ENCODE measurements around the gene GPAM. TPM values are rescaled to one million over a fixed set of nuclear protein-coding genes. Genes with fewer than 3 reads are reported as not detected.

Gene GPAM
- total and polyA plus RNA-seq, 2 of the 8 experiments (the other 6 are each of a cell fraction or from before 2014, with no cell fraction given): 5.5 to 15.5 TPM

DNA sequence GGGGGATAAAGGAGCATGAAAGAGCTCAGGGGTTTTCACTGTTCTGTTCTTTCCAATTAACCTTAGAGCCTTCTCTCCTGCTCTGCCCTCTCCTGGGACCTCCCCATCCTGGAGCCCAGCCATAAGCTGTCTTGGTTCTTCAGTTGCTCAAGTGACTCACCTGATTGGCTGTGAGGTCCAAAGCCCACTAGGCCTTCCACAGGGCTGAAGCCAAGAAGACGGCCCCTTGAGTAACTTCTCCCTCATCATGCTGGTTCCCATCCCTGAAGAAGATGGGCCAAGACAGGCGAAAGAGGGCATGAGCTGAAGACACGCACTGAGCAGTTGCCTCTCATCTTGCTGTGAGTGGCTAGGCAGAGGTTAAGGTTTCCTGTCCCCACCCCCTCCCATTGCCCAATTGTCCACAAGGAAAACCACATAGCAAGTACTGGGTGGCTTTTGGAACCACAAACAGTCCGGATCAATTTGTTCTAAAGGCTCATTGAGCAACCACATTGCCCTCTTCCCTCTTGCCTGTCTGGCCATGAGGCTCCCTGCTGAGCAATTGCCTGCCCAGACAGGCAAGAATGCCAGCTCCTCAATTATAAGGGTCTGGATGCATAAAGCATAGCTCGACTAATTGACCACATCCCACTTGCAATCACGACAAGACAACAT is 43.9 kb upstream of the GPAM start:
- Histone ChIP-seq H2BK20ac (ENCODE audit: low read length) (no peak overlapping the region), H3K4me2 (ENCODE audit: insufficient read depth in 1 of 2, low read depth in 2 of 2, low read length in 2 of 2) (no peak overlapping the region), H2BK12ac (ENCODE audit: low read depth, low read length) (no peak overlapping the region), H3K56ac (replicated peaks; ENCODE audit: insufficient read length, low read depth, low read length) (no peak overlapping the region), H3K4me3 (ENCODE audit: extremely low read depth in 1 of 4, insufficient read depth in 2 of 4, low read depth in 3 of 4, low read length in 4 of 4) (no peak overlapping the region), H4K5ac (ENCODE audit: insufficient read length, low read depth, low read length) (no peak overlapping the region), H3K36me3 (ENCODE audit: control insufficient read depth in 2 of 4, insufficient read depth in 4 of 4, low read length in 3 of 4) (no peaks in the 10 kb centered on the region; a peak in 1 of 8 replicates), H2AK5ac (ENCODE audit: low read depth, low read length) (no peak overlapping the region), H4K8ac (ENCODE audit: extremely low read depth, insufficient read depth, low read length) (no peak overlapping the region), H3K18ac (ENCODE audit: extremely low read depth, low read length) (no peak overlapping the region), H3K9ac (replicated peaks in 1 of 4; ENCODE audit: extremely low read depth in 1 of 4, low read depth in 3 of 4, low read length in 3 of 4) (no peak overlapping the region), H3K14ac (ENCODE audit: insufficient read length) (no peak overlapping the region), H2BK5ac (ENCODE audit: low read depth, low read length) (no peak overlapping the region), H3K9me3 (ENCODE audit: insufficient read depth in 2 of 2, low read depth in 1 of 2, low read length in 1 of 2) (peaks cover 4% of the 10 kb centered on the region in 2 experiments; a peak in 2 of 4 replicates), H4K91ac (replicated peaks; ENCODE audit: insufficient read length, low read length) (no peak overlapping the region), H3K27me3 (replicated peaks in 1 of 4; ENCODE audit: control insufficient read depth in 3 of 4, extremely low read depth in 1 of 4, insufficient read depth in 3 of 4, low read length in 3 of 4) (no peaks in the 10 kb centered on the region), H3K23me2 (ENCODE audit: low read depth, low read length) (no peaks in the 10 kb centered on the region), H3K23ac (ENCODE audit: insufficient read length) (no peak overlapping the region), H2BK15ac (ENCODE audit: low read length) (no peak overlapping the region), H3K27ac (ENCODE audit: low read depth, low read length) (no peak overlapping the region), H2AFZ (ENCODE audit: low read length) (no peak overlapping the region), H3K79me2 (ENCODE audit: control insufficient read depth in 1 of 2, insufficient read depth in 2 of 2, low read length in 2 of 2) (no peaks in the 10 kb centered on the region), H3K4me1 (replicated peaks in 1 of 4; ENCODE audit: control insufficient read depth in 3 of 4, insufficient read depth in 4 of 4, low read length in 3 of 4) (no peaks in the 10 kb centered on the region; a peak in 1 of 7 replicates), H3K79me1 (ENCODE audit: low read depth, low read length) (no peaks in the 10 kb centered on the region), H4K20me1 (replicated peaks in 1 of 2; ENCODE audit: control insufficient read depth in 1 of 2, insufficient read depth in 2 of 2, low read length in 2 of 2) (no peaks in the 10 kb centered on the region), H3K4ac (replicated peaks; ENCODE audit: insufficient read length, low read depth, low read length) (no peak overlapping the region), H2BK120ac (replicated peaks; ENCODE audit: low read depth, low read length) (no peak overlapping the region)
- CTCF ChIA-PET (ENCODE audit: partially characterized antibody): interaction anchor here (1.4 kb wide), 1 partner anchor 9 kb away, joined by 3 read pairs; no protein-coding TSS in a partner anchor
- DNase-seq (ENCODE audit: low read depth in 1 of 2, low spot score in 2 of 2): no peak
- FAIRE-seq: no peak
- POLR2A ChIA-PET (ENCODE audit: partially characterized antibody): interaction anchor here (1.6 kb wide), 1 partner anchor 10 kb away, joined by 3 read pairs; no protein-coding TSS in a partner anchor
- 93% methylated on average over 5 of the region's 6 CpGs; no CpG with 5 or more reads in 1 of the 2 experiments for WGBS, 2 experiments (ENCODE audit: extremely low coverage in 1 of 2, insufficient coverage in 1 of 2, insufficient read length in 1 of 2, insufficient replicate concordance in 2 of 2, low coverage in 1 of 2, low lambda C conversion rate in 2 of 2, missing lambda C conversion rate in 1 of 2)
- TF ChIP-seq, protein P1, sequence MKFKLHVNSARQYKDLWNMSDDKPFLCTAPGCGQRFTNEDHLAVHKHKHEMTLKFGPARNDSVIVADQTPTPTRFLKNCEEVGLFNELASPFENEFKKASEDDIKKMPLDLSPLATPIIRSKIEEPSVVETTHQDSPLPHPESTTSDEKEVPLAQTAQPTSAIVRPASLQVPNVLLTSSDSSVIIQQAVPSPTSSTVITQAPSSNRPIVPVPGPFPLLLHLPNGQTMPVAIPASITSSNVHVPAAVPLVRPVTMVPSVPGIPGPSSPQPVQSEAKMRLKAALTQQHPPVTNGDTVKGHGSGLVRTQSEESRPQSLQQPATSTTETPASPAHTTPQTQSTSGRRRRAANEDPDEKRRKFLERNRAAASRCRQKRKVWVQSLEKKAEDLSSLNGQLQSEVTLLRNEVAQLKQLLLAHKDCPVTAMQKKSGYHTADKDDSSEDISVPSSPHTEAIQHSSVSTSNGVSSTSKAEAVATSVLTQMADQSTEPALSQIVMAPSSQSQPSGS (IDR thresholded peaks at IDR 0.05; ENCODE audit: low read length): no peak
- TF ChIP-seq FOSL1 (IDR thresholded peaks at IDR 0.05; ENCODE audit: insufficient read depth, low read depth, low read length): no peak
- TF ChIP-seq POLR2AphosphoS5 (IDR thresholded peaks at IDR 0.05; ENCODE audit: low read depth, low read length): no peak
- TF ChIP-seq, protein P2, sequence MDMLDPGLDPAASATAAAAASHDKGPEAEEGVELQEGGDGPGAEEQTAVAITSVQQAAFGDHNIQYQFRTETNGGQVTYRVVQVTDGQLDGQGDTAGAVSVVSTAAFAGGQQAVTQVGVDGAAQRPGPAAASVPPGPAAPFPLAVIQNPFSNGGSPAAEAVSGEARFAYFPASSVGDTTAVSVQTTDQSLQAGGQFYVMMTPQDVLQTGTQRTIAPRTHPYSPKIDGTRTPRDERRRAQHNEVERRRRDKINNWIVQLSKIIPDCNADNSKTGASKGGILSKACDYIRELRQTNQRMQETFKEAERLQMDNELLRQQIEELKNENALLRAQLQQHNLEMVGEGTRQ (IDR thresholded peaks at IDR 0.05; ENCODE audit: low read length): no peak
- no peak for TF ChIP-seq KDM1A (IDR thresholded peaks at IDR 0.05; ENCODE audit: borderline replicate concordance, low read length)
- TF ChIP-seq NANOG (IDR thresholded peaks at IDR 0.05; ENCODE audit: insufficient read depth, low read depth, low read length, poor library complexity, severe bottlenecking): no peak
- TF ChIP-seq CTCF (IDR thresholded peaks at IDR 0.05; ENCODE audit: control extremely low read depth in 1 of 3, insufficient read depth in 1 of 3, low read depth in 1 of 3, low read length in 3 of 3): no peak

Measured in H1 (cell line).